ENCODE results near the gene ESRP2.

- TF ChIP-seq USF1 (IDR thresholded peaks at IDR 0.05), result no peak
- no peak for TF ChIP-seq EP300 (IDR thresholded peaks at IDR 0.05; ENCODE audit: borderline replicate concordance)
- no peak for TF ChIP-seq NFIC (IDR thresholded peaks at IDR 0.05)
- no peak; the same call in 1 of the 2 replicates for TF ChIP-seq TAF1 (IDR thresholded peaks at IDR 0.05; ENCODE audit: low read depth)
- TF ChIP-seq EGR1 (IDR thresholded peaks at IDR 0.05), result no peak
- no peak for TF ChIP-seq RAD21 (IDR thresholded peaks at IDR 0.05; ENCODE audit: low read depth)
- TF ChIP-seq CEBPB (IDR thresholded peaks at IDR 0.05), result no peak
- no peak for TF ChIP-seq TCF12 (IDR thresholded peaks at IDR 0.05; ENCODE audit: low read depth)
- TF ChIP-seq TEAD4 (IDR thresholded peaks at IDR 0.05), result 0 out of 2 replicates have a peak, but pooled peaks have one; percentile 31
- no peak for TF ChIP-seq ZBTB7A (IDR thresholded peaks at IDR 0.05; ENCODE audit: low read depth)
- TF ChIP-seq MAX (IDR thresholded peaks at IDR 0.05), result no peak
- no peak for TF ChIP-seq CREB1 (IDR thresholded peaks at IDR 0.05; ENCODE audit: low read depth)
- TF ChIP-seq FOXM1 (IDR thresholded peaks at IDR 0.05; ENCODE audit: borderline replicate concordance, low read depth), result no peak
- no peak for TF ChIP-seq YY1 (IDR thresholded peaks at IDR 0.05; ENCODE audit: low read depth)
Observed at GRCh38 chr16:68265078-68265920, 29.4 kb upstream of the ESRP2 start.

Measured in Ishikawa (cell line).